Mucosa of gallbladder (tissue), 1 donor: Measurements from ENCODE around the gene PLXNC1. TPM values are rescaled to one million over a fixed set of nuclear protein-coding genes. Genes with fewer than 3 reads are reported as not detected.

ENCODE experiments used
- DNase-seq: peaks from one replicate; pipeline ENCODE4 v3.0.0-alpha.2; 2020; ENCODE audit warnings: low spot score
- total RNA-seq: library from RNA; stranded (reverse); gene quantifications from one replicate; pipeline ENCODE4 v1.2.1, GENCODE V29; 2021
- donor health status: DM: no; HTN: no; CAD: no.

Gene PLXNC1
- total RNA-seq, 1 donor from 2014 or later = 17.6 TPM

- no peak for DNase-seq
These were observed 14.2 kb upstream of the PLXNC1 start for GRCh38 chr12:94133964-94134795.

GRCh38 chr12:94135896-94136295 lies 12.5 kb upstream of the PLXNC1 start:
- DNase-seq = no peak

- DNase-seq = no peak
These were observed 8.6 kb upstream of the PLXNC1 start for GRCh38 chr12:94139816-94140215.

GRCh38 chr12:94140556-94140955 lies 7.8 kb upstream of the PLXNC1 start:
- no peak for DNase-seq

DNA sequence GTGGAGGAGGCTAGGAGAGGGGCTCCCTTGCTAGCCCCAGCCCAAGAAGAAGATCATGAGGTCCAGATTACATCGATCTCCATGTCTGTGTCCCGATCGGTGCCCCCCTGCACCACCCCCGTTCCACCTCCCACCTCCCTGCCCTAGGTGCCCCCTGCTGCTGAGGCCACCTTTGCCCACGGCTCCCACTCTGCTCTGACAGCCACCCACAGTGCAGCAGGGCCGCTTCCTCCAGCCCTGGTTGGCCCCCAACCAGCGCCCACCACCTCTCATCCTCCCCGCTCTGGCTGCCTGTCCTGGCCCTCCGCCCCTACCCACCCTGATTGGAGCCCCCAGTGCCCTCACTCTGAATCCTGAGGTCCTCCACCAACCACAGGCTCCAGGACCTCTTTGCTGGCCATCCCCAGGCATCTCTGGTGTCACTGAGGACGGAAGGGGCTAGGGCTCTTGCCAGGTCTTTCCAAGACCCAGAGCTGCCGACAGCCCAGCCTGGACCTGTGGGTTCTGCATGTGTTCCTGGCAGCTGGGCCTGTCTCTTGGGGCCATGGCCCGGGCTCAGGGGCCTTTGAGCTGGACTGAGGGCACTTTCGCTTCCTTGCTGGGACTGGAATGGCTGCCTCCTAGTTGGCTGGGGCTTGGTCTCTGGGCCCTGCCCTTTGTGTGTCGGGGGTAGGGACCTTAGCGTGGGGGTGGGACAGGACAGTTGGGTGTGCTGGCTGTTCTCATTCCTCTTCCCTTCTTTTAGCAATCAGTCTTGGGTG lies 7.2 kb upstream of the PLXNC1 start:
- DNase-seq = no peak

GRCh38 chr12:94141892-94142291 lies 6.5 kb upstream of the PLXNC1 start:
- DNase-seq = no peak

GRCh38 chr12:94143438-94143837 lies 4.9 kb upstream of the PLXNC1 start:
- DNase-seq = no peak

- no peak for DNase-seq
These were observed 4.4 kb upstream of the PLXNC1 start for GRCh38 chr12:94143951-94144350.

GRCh38 chr12:94144781-94145180 lies 3.6 kb upstream of the PLXNC1 start:
- no peak for DNase-seq

DNA sequence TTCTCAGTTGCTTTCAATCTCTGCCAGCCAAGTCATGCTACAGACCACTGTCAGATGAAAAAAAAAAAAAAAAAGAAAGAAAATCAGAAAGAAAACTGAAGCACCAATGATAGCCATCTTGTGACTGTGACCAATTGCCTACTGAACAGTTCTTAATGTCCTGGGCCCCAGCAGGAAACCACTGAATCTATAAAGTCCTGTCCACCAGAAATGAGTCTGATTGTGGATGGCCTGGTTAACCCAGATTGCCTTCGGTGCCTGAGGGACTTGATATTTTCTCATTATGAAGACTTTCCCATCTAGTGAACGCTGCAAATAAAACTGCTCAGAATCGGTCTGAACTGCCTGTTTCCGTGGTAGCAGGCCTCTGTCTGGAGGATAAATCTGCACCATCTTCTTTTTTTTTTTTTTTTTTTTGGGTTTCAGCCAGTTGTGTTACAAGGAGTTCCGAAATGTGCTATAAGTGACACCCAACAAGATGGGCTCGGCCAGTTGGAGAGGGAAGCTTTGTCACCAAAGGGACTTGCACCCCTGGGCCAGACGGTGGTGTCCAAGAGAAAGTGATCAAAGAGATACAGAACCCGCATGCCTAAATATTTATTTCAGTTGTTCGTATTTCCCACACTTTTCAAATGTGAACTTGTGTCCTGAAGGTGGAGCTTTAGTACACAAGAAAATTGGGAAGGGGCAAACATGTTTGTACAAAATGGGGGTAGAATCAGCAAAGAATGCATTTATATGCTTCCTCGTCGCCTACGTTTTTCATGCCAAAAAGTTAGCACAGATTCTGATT lies 3.0 kb upstream of the PLXNC1 start:
- DNase-seq = no peak

DNA sequence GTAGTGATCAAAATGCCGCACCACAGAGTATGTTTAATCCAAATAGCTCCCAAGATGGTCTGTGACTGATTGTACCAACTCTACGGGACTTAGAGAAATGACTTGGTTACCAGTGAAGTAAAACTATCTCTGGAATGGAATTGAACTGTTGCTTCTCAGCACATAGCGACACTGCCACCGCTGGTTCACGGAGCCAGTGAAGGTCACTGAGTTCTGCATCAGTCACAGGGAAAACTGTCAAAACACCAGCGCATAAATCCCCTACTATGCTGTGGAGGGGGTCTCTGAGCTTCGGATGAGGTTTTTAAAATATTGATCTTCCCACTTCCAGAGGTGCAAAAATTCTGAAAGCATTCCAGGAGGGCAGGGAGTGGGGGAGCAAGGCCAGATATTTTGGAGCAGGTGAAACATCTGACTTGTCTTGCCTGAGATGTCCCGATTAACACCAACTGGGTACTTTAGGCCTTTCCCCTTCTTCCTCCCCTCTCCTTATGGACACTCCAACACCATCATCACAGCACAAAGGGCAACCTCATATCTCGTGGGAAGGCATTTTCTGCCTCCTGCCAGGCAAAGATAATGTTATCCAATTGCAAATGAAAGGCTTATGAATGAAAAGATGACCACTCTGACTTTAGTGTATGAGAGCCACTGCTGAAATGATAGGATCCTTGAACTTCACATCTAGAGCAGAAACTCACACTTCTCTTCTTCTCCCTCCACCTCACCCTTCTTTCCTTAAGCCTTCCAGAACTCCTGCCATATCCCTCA lies 2.0 kb upstream of the PLXNC1 start:
- no peak for DNase-seq

DNA sequence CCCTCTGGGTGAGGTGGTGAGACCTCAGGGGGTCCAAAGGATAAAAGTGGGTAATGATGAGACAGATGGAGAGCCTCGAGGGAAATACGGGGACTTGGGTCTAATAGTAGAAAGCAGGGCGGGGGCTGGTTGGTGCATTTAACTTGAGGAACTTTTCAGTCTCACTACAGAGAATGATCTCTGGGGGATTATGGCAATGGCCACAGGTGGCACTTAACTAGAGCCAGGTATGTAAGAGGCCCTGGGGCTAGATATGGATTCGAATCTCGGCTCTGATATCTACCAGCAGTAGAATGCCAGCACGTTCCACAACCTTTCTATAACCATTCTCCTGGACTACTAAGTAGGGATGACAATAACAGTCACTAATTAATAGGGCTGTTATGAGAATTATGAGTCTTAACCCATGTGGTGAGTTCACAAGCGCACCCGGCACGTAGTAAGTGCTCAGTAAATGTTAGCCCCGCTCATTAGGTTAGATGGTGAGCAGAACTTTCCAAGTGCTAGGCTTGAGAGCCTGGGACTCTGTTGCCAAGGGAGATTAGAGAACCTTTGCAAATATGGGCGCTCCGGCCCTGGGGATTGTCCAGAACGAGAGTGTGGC lies 888 bp upstream of the PLXNC1 start:
- no peak for DNase-seq

- no peak for DNase-seq
These were observed 352 bp downstream of the PLXNC1 start for GRCh38 chr12:94148739-94149118.

DNA sequence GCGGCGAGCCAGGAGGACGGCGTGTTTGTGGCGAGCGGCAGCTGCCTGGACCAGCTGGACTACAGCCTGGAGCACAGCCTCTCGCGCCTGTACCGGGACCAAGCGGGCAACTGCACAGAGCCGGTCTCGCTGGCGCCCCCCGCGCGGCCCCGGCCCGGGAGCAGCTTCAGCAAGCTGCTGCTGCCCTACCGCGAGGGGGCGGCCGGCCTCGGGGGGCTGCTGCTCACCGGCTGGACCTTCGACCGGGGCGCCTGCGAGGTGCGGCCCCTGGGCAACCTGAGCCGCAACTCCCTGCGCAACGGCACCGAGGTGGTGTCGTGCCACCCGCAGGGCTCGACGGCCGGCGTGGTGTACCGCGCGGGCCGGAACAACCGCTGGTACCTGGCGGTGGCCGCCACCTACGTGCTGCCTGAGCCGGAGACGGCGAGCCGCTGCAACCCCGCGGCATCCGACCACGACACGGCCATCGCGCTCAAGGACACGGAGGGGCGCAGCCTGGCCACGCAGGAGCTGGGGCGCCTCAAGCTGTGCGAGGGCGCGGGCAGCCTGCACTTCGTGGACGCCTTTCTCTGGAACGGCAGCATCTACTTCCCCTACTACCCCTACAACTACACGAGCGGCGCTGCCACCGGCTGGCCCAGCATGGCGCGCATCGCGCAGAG lies 873 bp downstream of the PLXNC1 start:
- no peak for DNase-seq

GRCh38 chr12:94149781-94150239 lies 1.4 kb downstream of the PLXNC1 start:
- DNase-seq = peak; percentile 28

DNA sequence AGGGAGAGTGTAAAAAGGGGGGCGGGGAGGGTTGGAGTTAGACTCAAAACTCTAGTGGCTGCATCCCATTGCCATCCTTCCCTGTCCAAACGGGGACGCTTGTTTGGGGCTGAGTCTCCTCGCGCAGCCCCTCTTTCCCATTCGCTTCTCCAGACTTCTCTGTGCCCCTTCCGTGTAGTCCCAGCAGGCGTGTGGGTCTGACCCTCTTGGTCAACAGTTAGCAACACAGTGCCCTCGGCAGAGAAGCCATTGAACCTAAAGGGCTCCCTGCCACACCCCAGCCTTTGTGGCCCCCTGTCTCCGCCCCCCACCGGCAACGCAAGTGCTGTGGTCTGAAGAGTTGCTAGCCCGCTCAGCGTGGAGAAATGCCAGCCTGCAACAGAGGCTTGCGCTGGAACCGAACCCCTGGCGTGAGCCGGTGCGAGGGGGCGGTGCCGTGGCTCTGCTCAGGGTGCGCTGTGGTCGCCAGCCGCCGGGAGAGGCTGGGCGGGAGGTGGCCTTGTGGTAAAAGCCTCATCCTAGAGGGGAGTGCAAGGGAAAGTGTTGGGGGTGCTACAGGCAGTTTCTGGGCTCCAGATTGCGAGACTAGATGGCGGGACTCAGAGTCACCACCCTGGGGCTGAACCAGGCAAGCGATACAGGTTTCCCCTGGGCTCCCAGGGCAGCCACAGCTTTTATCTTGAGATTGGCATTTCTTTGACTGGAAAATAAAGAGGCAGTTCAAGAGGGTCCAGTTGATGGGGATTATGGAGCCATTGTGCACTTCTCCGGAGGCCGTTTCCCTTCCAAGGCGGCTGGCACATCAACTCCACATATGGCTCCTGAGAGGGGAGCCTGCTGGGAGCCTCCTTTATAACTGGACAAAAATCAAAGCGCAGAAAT lies 2.1 kb downstream of the PLXNC1 start:
- no peak for DNase-seq

DNA sequence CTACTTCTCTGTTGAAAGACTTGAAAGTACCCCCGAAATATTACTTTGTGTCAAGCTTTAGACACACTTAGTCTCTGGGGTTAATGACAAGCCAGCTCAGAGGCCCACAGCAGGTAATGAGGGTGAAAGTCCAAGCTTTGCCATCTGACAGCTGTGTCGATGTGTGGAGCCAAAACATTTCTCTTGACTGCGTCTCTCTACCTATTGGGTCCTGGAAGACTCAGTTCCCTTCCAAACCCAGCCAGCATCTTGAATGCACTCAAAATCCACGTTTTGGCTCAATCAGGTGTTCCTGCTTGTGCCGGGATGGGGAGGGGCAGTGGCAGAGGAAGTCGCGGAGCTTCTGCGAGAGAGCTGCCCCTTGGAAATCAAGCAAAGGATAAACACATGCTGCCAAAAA lies 3.2 kb downstream of the PLXNC1 start:
- peak; percentile 39 for DNase-seq

- DNase-seq = no peak
These were observed 4.1 kb downstream of the PLXNC1 start for GRCh38 chr12:94152292-94153078.

DNA sequence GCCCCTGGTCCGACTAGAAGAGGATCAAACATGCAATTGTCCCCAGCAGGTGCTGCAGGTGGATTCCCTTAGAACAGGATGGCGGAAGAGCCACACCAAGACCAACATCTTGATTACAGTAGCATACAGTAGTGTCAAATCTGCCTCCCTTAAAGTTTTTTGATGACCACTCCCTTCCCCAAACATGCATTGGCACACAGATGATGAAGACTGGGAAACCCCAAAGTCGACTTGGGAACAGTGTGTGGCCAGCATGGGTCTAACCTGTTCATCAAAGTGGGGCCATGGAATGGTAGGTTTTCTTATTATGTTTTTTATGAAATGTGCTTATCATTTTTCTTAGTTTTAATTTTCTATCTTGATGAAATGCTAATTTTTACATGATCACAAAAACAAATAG lies 8.8 kb downstream of the PLXNC1 start:
- no peak for DNase-seq
